ENCODE measurements around the gene DNAJC13.

DNA sequence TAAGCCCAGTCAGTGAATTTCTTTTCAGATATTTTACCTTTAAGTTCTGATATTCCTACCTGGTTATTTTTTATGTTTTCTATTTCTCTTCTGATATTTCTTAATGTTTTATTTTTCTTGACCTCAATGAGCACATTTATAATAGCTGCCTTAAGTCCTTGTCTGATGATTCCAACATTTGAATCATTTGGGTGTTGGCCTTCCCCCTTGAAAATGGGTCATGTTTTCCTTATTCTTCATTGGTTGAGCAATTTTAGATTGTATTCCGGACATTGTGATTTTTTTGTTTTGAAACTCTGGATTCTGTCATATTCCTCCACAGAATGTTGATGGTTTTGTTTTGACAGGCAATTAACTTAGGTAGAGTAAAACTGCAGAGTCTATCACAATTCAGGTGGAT lies 170.1 kb downstream of the DNAJC13 start:
- no peak for TF ChIP-seq POLR2AphosphoS5 (IDR thresholded peaks at IDR 0.05)
- TF ChIP-seq, protein P1, sequence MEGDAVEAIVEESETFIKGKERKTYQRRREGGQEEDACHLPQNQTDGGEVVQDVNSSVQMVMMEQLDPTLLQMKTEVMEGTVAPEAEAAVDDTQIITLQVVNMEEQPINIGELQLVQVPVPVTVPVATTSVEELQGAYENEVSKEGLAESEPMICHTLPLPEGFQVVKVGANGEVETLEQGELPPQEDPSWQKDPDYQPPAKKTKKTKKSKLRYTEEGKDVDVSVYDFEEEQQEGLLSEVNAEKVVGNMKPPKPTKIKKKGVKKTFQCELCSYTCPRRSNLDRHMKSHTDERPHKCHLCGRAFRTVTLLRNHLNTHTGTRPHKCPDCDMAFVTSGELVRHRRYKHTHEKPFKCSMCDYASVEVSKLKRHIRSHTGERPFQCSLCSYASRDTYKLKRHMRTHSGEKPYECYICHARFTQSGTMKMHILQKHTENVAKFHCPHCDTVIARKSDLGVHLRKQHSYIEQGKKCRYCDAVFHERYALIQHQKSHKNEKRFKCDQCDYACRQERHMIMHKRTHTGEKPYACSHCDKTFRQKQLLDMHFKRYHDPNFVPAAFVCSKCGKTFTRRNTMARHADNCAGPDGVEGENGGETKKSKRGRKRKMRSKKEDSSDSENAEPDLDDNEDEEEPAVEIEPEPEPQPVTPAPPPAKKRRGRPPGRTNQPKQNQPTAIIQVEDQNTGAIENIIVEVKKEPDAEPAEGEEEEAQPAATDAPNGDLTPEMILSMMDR (IDR thresholded peaks at IDR 0.05 in 8 of 11, conservative IDR thresholded peaks at IDR 0.05 in 3 of 11), result no peak
